C4-2B (cell line): ENCODE measurements around the gene MLLT10.

Experiments used
- CTCF ChIP-seq: fragments of 450-650 bp; conservative IDR thresholded peaks from 2 replicates; pipeline ENCODE4 v1.5.1; 2017; ENCODE audit warnings: mild to moderate bottlenecking
- ZFX ChIP-seq: fragments of 450-650 bp; IDR thresholded peaks from 2 replicates; pipeline ENCODE4 v1.6.1; 2017

DNA sequence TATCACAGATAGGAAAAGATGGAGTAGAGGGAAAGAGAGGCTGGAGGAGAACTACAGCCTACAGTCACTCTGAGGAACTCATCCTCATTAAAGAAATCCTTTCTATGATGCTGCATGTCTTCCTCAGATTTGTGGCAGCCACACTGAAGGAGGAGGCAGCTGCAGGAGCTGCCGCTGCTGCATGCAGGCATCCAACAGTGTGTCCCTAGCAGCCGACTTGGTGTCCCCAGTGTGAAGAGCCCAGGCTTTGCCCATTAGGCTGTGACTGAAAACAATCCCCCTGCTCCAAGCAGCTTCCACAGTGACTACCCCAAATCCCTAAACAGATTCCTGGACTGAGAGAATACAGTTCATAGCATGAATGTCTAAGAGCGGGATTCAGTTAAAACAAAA lies 31.7 kb upstream of the MLLT10 start:
- TF ChIP-seq CTCF (no peak), ZFX (no peak)
